ENCODE measurements around the gene ORM1.
"Not testable (repeated sequence)": the region's sequence is repeated elsewhere in the genome, so short reads cannot be mapped to it uniquely, and the experiment has no call there.

Gene ORM1

GRCh38 chr9:114328357-114328820 lies 5.5 kb downstream of the ORM1 start:
- DNase-seq: not testable (repeated sequence)

GRCh38 chr9:114328937-114329624 lies 6.2 kb downstream of the ORM1 start:
- DNase-seq: not testable (repeated sequence)

GRCh38 chr9:114329625-114330022 lies 6.7 kb downstream of the ORM1 start, which contains the start of gene ORM2:
Gene ORM2 (plus strand): TSS chr9:114329869. CDS start chr9:114329905, 36 bp downstream.
- DNase-seq: not testable (repeated sequence)

GRCh38 chr9:114330636-114331035 lies 7.7 kb downstream of the ORM1 start:
- no peak for DNase-seq

- DNase-seq: not testable (repeated sequence)
Observed at GRCh38 chr9:114331229-114332195, 8.6 kb downstream of the ORM1 start.

GRCh38 chr9:114332474-114333040 lies 9.7 kb downstream of the ORM1 start:
- not testable (repeated sequence) for DNase-seq

GRCh38 chr9:114333718-114334117 lies 10.8 kb downstream of the ORM1 start:
- DNase-seq: not testable (repeated sequence)

GRCh38 chr9:114334490-114334889 lies 11.6 kb downstream of the ORM1 start:
- no peak for DNase-seq

GRCh38 chr9:114335745-114336144 lies 12.8 kb downstream of the ORM1 start:
- no peak for DNase-seq

GRCh38 chr9:114336157-114336556 lies 13.3 kb downstream of the ORM1 start:
- no peak for DNase-seq

GRCh38 chr9:114336699-114337395 lies 13.9 kb downstream of the ORM1 start:
- no peak for DNase-seq

- DNase-seq: no peak
Observed at GRCh38 chr9:114338187-114338586, 15.3 kb downstream of the ORM1 start.

- no peak for DNase-seq
Observed at GRCh38 chr9:114339130-114339908, 16.4 kb downstream of the ORM1 start.

GRCh38 chr9:114341152-114341830 lies 18.4 kb downstream of the ORM1 start:
- no peak for DNase-seq

GRCh38 chr9:114341991-114342390 lies 19.1 kb downstream of the ORM1 start:
- no peak for DNase-seq

- no peak for DNase-seq
Observed at GRCh38 chr9:114342755-114343440, 20.0 kb downstream of the ORM1 start.

- DNase-seq: no peak
Observed at GRCh38 chr9:114343471-114344187, 20.7 kb downstream of the ORM1 start.

- no peak for DNase-seq
Observed at GRCh38 chr9:114344188-114344566, 21.3 kb downstream of the ORM1 start.

GRCh38 chr9:114344692-114345091 lies 21.8 kb downstream of the ORM1 start:
- no peak for DNase-seq

- DNase-seq: no peak
Observed at GRCh38 chr9:114345493-114346065, 22.7 kb downstream of the ORM1 start.
